BE2C (cell line): ENCODE results near the gene CCDC146.

Source experiments
- DNase-seq: peaks from one replicate; pipeline ENCODE4 v3.0.0-alpha.2; 2020
- H3K27me3 ChIP-seq: fragments of 250-450 bp; sonication (Bioruptor Pico); 2 replicates; pipeline ENCODE4 v1.5.1; 2020; ENCODE audit warnings: mild to moderate bottlenecking
- H3K36me3 ChIP-seq: fragments of 250-450 bp; sonication (Bioruptor Pico); 2 replicates; pipeline ENCODE4 v1.5.1; 2020; ENCODE audit warnings: mild to moderate bottlenecking
- H3K4me1 ChIP-seq: fragments of 250-450 bp; sonication (Bioruptor Pico); 2 replicates; pipeline ENCODE4 v1.5.1; 2020
- H3K4me3 ChIP-seq: 2 replicates; pipeline ENCODE4 v1.5.1; 2011; ENCODE audit warnings: low read depth, low read length
- H3K9me3 ChIP-seq: fragments of 250-450 bp; sonication (Bioruptor Pico); 2 replicates; pipeline ENCODE4 v1.5.1; 2020
- TF ChIP-seq, protein P1 (sequence below): IDR thresholded peaks from 2 replicates; pipeline ENCODE4 v1.5.1; 2012; ENCODE audit warnings: mild to moderate bottlenecking, low read depth, low read length

Gene CCDC146

GRCh38 chr7:77199013-77199966 is 76.9 kb downstream of the CCDC146 start, which contains the start of gene FGL2:
Gene FGL2, minus strand, starts transcription at chr7:77199819. Its CDS starts 26 bp downstream, at chr7:77199793.
- no peaks in the 10 kb centered on the region for H3K36me3 ChIP-seq
- no peaks in the 10 kb centered on the region for H3K9me3 ChIP-seq
- no peak within 1 kb of the TSS for H3K4me3 ChIP-seq
- TF ChIP-seq, protein P1, sequence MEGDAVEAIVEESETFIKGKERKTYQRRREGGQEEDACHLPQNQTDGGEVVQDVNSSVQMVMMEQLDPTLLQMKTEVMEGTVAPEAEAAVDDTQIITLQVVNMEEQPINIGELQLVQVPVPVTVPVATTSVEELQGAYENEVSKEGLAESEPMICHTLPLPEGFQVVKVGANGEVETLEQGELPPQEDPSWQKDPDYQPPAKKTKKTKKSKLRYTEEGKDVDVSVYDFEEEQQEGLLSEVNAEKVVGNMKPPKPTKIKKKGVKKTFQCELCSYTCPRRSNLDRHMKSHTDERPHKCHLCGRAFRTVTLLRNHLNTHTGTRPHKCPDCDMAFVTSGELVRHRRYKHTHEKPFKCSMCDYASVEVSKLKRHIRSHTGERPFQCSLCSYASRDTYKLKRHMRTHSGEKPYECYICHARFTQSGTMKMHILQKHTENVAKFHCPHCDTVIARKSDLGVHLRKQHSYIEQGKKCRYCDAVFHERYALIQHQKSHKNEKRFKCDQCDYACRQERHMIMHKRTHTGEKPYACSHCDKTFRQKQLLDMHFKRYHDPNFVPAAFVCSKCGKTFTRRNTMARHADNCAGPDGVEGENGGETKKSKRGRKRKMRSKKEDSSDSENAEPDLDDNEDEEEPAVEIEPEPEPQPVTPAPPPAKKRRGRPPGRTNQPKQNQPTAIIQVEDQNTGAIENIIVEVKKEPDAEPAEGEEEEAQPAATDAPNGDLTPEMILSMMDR = no peak
- DNase-seq = no peak
- peaks cover 12% of the 10 kb centered on the region for H3K27me3 ChIP-seq
- no peaks in the 10 kb centered on the region for H3K4me1 ChIP-seq

GRCh38 chr7:77200542-77200941 is 78.1 kb downstream of the CCDC146 start:
- no peak overlapping the region for H3K4me3 ChIP-seq
- H3K9me3 ChIP-seq = no peaks in the 10 kb centered on the region
- no peak for DNase-seq
- TF ChIP-seq, protein P1 = no peak
- peaks cover 12% of the 10 kb centered on the region for H3K27me3 ChIP-seq
- H3K36me3 ChIP-seq = no peaks in the 10 kb centered on the region
- no peaks in the 10 kb centered on the region for H3K4me1 ChIP-seq

GRCh38 chr7:77202481-77202976 is 80.1 kb downstream of the CCDC146 start:
- no peaks in the 10 kb centered on the region for H3K4me1 ChIP-seq
- H3K9me3 ChIP-seq = no peaks in the 10 kb centered on the region
- DNase-seq = no peak
- no peak overlapping the region for H3K4me3 ChIP-seq
- H3K27me3 ChIP-seq = peaks cover 12% of the 10 kb centered on the region
- no peaks in the 10 kb centered on the region for H3K36me3 ChIP-seq
- TF ChIP-seq, protein P1 = no peak

DNA sequence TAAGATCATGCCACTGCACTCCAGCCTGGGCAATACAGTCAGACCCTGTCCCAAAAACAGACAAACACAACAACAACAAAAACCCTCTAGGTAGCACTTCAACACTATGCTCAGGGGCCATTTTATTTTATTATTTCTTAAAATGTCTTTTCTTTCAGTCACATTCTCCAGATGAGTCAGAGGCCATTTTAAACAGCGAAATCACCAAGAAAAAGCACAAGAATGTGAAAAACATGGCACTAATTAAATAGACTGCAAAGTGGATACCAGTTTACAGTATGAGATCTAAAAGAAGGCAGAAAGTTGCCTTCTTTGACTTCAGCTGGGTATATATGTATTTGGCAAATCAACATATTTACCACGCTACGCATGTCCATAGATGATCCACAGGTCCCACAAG is 83.3 kb downstream of the CCDC146 start:
- H3K27me3 ChIP-seq = no peaks in the 10 kb centered on the region; the same call in 1 of the 2 replicates
- H3K36me3 ChIP-seq = no peaks in the 10 kb centered on the region
- no peak for DNase-seq
- no peaks in the 10 kb centered on the region for H3K4me1 ChIP-seq
- no peaks in the 10 kb centered on the region for H3K9me3 ChIP-seq
- TF ChIP-seq, protein P1 = no peak
- H3K4me3 ChIP-seq = no peak overlapping the region

DNA sequence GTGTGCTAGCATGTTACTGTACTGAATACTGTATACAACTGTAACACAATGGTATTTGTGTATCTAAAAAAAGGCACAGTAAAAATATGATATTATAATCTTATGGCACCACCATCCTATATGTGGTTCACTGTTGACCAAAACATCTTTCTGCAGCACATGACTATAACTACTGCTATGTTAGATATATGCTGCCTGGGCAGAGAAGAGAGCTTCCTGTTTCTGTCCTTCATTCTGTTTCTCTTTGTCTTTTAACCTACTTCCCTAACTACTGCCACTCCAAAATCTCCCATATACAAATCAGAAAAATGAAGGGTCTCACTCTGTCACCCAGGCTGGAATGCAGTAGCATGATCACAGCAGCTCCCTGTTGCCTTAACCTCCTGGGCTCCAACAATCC is 86.0 kb downstream of the CCDC146 start:
- Histone ChIP-seq H3K4me3 (no peak overlapping the region), H3K9me3 (no peaks in the 10 kb centered on the region), H3K27me3 (no peaks in the 10 kb centered on the region), H3K36me3 (no peaks in the 10 kb centered on the region), H3K4me1 (no peaks in the 10 kb centered on the region)
- DNase-seq = no peak
- TF ChIP-seq, protein P1 = no peak
